Activated B cell treated with CpG ODN at 0.5 μM for 24 hours (primary cell): Measurements from ENCODE around the gene KRT23. TPM values are rescaled to one million over a fixed set of nuclear protein-coding genes. Genes with fewer than 3 reads are reported as not detected.

ENCODE experiments used
- ATAC-seq: fragments of 200-7000 bp; cut with Tn5 transposase; one replicate; pipeline ENCODE4 v1.10.0; 2021; ENCODE audit warnings: low read depth, mild to moderate bottlenecking, moderate library complexity
- CTCF ChIA-PET: fragments of 350-600 bp; sonication (Branson Sonifier 250); formaldehyde crosslinking; loops from one replicate; lab custom pipeline; 2021; ENCODE audit warnings: antibody characterized with exemption; lab: Charles Lee
- POLR2A ChIA-PET: fragments of 350-600 bp; sonication (Branson Sonifier 250); formaldehyde crosslinking; loops from one replicate; lab custom pipeline; 2021; ENCODE audit warnings: antibody characterized with exemption; lab: Charles Lee
- DNase-seq: peaks from one replicate; pipeline ENCODE4 v3.0.0; 2022
- H3K27ac Mint-ChIP-seq: one replicate; pipeline ENCODE4 v1.8.0; 2020; ENCODE audit warnings: mixed read lengths
- H3K27me3 Mint-ChIP-seq: one replicate; pipeline ENCODE4 v1.8.0; 2021; ENCODE audit warnings: mixed read lengths
- H3K36me3 Mint-ChIP-seq: one replicate; pipeline ENCODE4 v1.8.0; 2021; ENCODE audit warnings: low read depth, mixed read lengths
- H3K4me1 Mint-ChIP-seq: one replicate; pipeline ENCODE4 v1.8.0; 2021; ENCODE audit warnings: mixed read lengths
- H3K4me3 Mint-ChIP-seq: one replicate; pipeline ENCODE4 v1.8.0; 2020; ENCODE audit warnings: mild to moderate bottlenecking, mixed read lengths
- H3K9me3 Mint-ChIP-seq: one replicate; pipeline ENCODE4 v1.8.0; 2020; ENCODE audit warnings: mixed read lengths
- intact Hi-C: fragments of 100-400 bp; cut with micrococcal nuclease; formaldehyde crosslinking; loops from one replicate; pipeline ENCODE4 v1.15.1; 2024
- total RNA-seq: library from RNA; stranded (reverse); gene quantifications from 2 replicates; pipeline ENCODE4 v1.2.3, GENCODE V29; 2022
- TF ChIP-seq, protein P1 (sequence below): fragments of 200-600 bp; IDR thresholded peaks from one replicate; pipeline ENCODE4 v1.8.0; 2022; ENCODE audit warnings: antibody characterized with exemption, mild to moderate bottlenecking

KRT23 gene
- total RNA-seq, 1 donor from 2014 or later: not detected

- Mint-ChIP-seq H3K9me3 (no peaks in the 10 kb centered on the region), H3K36me3 (no peaks in the 10 kb centered on the region), H3K27ac (no peak overlapping the region), H3K27me3 (peaks cover 38% of the 10 kb centered on the region), H3K4me3 (no peak overlapping the region), H3K4me1 (no peaks in the 10 kb centered on the region)
- no peak for DNase-seq
- intact Hi-C loops: no loop called here
- no peak for ATAC-seq
- CTCF ChIA-PET: no interaction called here
- TF ChIP-seq, protein P1, sequence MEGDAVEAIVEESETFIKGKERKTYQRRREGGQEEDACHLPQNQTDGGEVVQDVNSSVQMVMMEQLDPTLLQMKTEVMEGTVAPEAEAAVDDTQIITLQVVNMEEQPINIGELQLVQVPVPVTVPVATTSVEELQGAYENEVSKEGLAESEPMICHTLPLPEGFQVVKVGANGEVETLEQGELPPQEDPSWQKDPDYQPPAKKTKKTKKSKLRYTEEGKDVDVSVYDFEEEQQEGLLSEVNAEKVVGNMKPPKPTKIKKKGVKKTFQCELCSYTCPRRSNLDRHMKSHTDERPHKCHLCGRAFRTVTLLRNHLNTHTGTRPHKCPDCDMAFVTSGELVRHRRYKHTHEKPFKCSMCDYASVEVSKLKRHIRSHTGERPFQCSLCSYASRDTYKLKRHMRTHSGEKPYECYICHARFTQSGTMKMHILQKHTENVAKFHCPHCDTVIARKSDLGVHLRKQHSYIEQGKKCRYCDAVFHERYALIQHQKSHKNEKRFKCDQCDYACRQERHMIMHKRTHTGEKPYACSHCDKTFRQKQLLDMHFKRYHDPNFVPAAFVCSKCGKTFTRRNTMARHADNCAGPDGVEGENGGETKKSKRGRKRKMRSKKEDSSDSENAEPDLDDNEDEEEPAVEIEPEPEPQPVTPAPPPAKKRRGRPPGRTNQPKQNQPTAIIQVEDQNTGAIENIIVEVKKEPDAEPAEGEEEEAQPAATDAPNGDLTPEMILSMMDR: no peak
- POLR2A ChIA-PET: interaction anchor here (0.6 kb wide), 1 partner anchor 10 kb away, joined by 4 read pairs; no protein-coding TSS in a partner anchor
Observed at GRCh38 chr17:40951011-40951622, 13.7 kb upstream of the KRT23 start.

GRCh38 chr17:40950176-40950575, 12.7 kb upstream of the KRT23 start:
- no peaks in the 10 kb centered on the region for H3K4me1 Mint-ChIP-seq
- CTCF ChIA-PET: no interaction called here
- no peaks in the 10 kb centered on the region for H3K9me3 Mint-ChIP-seq
- TF ChIP-seq, protein P1: no peak
- peaks cover 45% of the 10 kb centered on the region for H3K27me3 Mint-ChIP-seq
- DNase-seq (no peak), ATAC-seq (no peak)
- H3K4me3 Mint-ChIP-seq: no peak overlapping the region
- H3K27ac Mint-ChIP-seq: no peak overlapping the region
- POLR2A ChIA-PET: no interaction called here
- intact Hi-C loops: no loop called here
- no peaks in the 10 kb centered on the region for H3K36me3 Mint-ChIP-seq

DNA sequence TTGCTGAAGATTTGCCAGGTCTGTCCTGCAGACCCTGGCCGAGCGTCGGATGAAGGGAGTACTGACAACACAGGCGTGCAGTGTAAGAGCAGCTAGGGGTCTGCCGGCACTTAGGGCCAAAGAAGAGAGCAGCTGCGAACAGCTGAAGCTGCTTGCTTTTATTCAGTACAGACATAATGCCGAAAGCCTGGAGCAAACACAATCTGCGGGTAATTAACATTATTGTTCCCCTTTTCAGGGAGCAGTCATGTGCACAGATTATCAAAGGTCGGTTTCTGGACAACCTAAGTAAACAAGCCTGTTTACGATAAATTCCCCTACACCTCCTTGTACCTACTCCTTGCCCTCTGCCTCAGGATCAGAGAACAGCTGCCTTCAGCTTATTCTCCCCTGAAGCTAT, 12.0 kb upstream of the KRT23 start:
- TF ChIP-seq, protein P1: no peak
- no peak for DNase-seq
- Mint-ChIP-seq H3K4me3 (no peak overlapping the region), H3K9me3 (no peaks in the 10 kb centered on the region), H3K4me1 (no peaks in the 10 kb centered on the region), H3K27ac (no peak overlapping the region), H3K27me3 (peaks cover 48% of the 10 kb centered on the region), H3K36me3 (no peaks in the 10 kb centered on the region)
- no peak for ATAC-seq
- CTCF ChIA-PET: no interaction called here
- intact Hi-C loops: no loop called here
- POLR2A ChIA-PET: no interaction called here

- Mint-ChIP-seq H3K9me3 (no peaks in the 10 kb centered on the region), H3K4me1 (no peaks in the 10 kb centered on the region), H3K27me3 (peaks cover 46% of the 10 kb centered on the region), H3K36me3 (no peaks in the 10 kb centered on the region), H3K4me3 (no peak overlapping the region), H3K27ac (no peak overlapping the region)
- intact Hi-C loops: no loop called here
- no peak for ATAC-seq
- ChIA-PET CTCF (no interaction called here), POLR2A (no interaction called here)
- TF ChIP-seq, protein P1: no peak
- DNase-seq: no peak
Observed at GRCh38 chr17:40947929-40948328, 10.5 kb upstream of the KRT23 start.

GRCh38 chr17:40945414-40945813, 8.0 kb upstream of the KRT23 start:
- Mint-ChIP-seq H3K36me3 (no peaks in the 10 kb centered on the region), H3K9me3 (no peaks in the 10 kb centered on the region), H3K4me3 (no peak overlapping the region), H3K4me1 (no peaks in the 10 kb centered on the region), H3K27me3 (peaks cover 47% of the 10 kb centered on the region), H3K27ac (no peak overlapping the region)
- TF ChIP-seq, protein P1: no peak
- no peak for DNase-seq
- intact Hi-C loops: no loop called here
- ChIA-PET CTCF (no interaction called here), POLR2A (no interaction called here)
- no peak for ATAC-seq
